DMS153 treated with DMSO at 0.1 percent for 48 hours (cell line): ENCODE measurements around the gene SAFB2.

Experiments
- DNase-seq: peaks from one replicate; lab custom pipeline; 2025; ENCODE audit not compliant: unreplicated experiment; lab: John Stamatoyannopoulos, UW

The SAFB2 gene

GRCh38 chr19:5585461-5586299 lies 36.9 kb downstream of the SAFB2 start:
- DNase-seq = peak; percentile 11

GRCh38 chr19:5580161-5580571 lies 42.4 kb downstream of the SAFB2 start:
- no peak for DNase-seq

GRCh38 chr19:5579697-5580096 lies 42.9 kb downstream of the SAFB2 start:
- DNase-seq = no peak

- DNase-seq = no peak
Measured at GRCh38 chr19:5579286-5579685, 43.3 kb downstream of the SAFB2 start.

- DNase-seq = peak; percentile 55
Measured at GRCh38 chr19:5578097-5578846, 44.3 kb downstream of the SAFB2 start.

GRCh38 chr19:5575590-5575989 lies 47.0 kb downstream of the SAFB2 start:
- no peak for DNase-seq

GRCh38 chr19:5572556-5573286 lies 49.9 kb downstream of the SAFB2 start:
- DNase-seq = no peak

- no peak for DNase-seq
Measured at GRCh38 chr19:5571777-5572176, 50.8 kb downstream of the SAFB2 start.

- DNase-seq = no peak
Measured at GRCh38 chr19:5567970-5568407, 54.6 kb downstream of the SAFB2 start.

- DNase-seq = no peak
Measured at GRCh38 chr19:5567360-5567969, 55.1 kb downstream of the SAFB2 start, which contains the start of gene TINCR. Gene TINCR (minus strand): TSS chr19:5567953.

- DNase-seq = no peak
Measured at GRCh38 chr19:5564930-5565329, 57.6 kb downstream of the SAFB2 start.

- DNase-seq = no peak
Measured at GRCh38 chr19:5563935-5564612, 58.5 kb downstream of the SAFB2 start.

- no peak for DNase-seq
Measured at GRCh38 chr19:5563008-5563431, 59.6 kb downstream of the SAFB2 start.

GRCh38 chr19:5562280-5562679 lies 60.3 kb downstream of the SAFB2 start:
- no peak for DNase-seq

GRCh38 chr19:5561559-5561958 lies 61.0 kb downstream of the SAFB2 start:
- no peak for DNase-seq

- DNase-seq = no peak
Measured at GRCh38 chr19:5560156-5560555, 62.4 kb downstream of the SAFB2 start.

- DNase-seq = no peak
Measured at GRCh38 chr19:5559804-5560133, 62.8 kb downstream of the SAFB2 start.

- no peak for DNase-seq
Measured at GRCh38 chr19:5558101-5558621, 64.4 kb downstream of the SAFB2 start.

GRCh38 chr19:5557691-5558090 lies 64.9 kb downstream of the SAFB2 start:
- DNase-seq = no peak

- DNase-seq = no peak
Measured at GRCh38 chr19:5554828-5555227, 67.7 kb downstream of the SAFB2 start.
